HG02884 (cell line): ENCODE measurements around the gene CBFA2T3.

Experiments
- ATAC-seq: cut with Tn5 transposase; IDR thresholded peaks from one replicate; pipeline ENCODE4 v1.9.1; 2021; ENCODE audit warnings: mild to moderate bottlenecking, moderate library complexity; ENCODE audit not compliant: unreplicated experiment

Gene CBFA2T3

GRCh38 chr16:88880226-88881006 is 96.6 kb downstream of the CBFA2T3 start:
- ATAC-seq = no peak

DNA sequence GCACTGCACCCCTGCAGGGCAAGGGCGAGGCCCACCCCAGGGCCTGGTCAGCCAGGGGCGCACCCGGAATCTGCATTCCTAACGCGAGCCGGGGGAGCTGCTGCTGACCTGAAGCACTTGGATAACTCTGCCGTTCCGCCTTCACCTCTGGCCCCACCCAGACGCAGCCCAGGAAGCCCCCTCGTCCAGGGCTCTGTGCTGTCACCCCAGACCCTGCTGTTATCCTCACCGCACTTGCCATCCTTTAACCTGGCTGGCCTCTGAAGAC is 97.3 kb downstream of the CBFA2T3 start:
- no peak for ATAC-seq

DNA sequence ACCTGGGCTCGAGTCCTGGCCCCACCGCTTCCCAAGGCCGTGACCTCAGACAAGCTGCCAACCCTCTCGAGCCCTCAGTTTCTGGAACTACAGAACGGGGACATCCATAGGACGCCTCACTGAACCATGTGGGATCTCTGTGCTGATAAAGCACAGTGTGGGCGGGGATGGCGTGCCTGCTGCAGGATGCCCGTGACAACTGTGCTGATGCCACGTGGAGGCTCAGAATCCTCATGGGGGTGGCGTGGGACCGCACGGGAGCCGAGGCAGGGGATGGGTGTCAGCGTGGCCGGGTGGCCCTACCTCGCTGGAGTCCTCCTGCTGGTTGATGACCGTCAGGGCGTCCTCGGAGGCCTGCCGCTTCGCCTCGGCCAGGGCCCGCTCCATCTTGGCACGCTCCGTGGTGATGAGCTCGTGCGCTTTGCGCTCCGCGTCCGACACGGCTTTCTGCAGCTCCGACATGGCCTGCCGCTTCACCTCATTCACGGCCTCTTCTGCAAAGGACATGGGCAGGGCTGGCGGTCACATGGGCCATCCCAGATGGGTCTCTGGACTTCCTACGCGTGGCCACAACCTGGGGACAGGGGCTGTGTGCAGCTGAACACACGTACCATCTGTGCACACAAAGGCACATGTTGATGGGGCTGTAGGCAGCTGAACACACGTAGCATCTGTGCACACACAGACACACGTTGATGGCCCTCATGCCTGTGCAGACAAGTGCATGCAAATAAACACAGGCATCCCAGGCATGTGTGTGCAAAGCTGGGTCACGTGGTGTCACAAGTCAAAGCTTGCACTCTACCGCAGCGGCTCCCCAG is 97.8 kb downstream of the CBFA2T3 start:
- ATAC-seq = no peak

DNA sequence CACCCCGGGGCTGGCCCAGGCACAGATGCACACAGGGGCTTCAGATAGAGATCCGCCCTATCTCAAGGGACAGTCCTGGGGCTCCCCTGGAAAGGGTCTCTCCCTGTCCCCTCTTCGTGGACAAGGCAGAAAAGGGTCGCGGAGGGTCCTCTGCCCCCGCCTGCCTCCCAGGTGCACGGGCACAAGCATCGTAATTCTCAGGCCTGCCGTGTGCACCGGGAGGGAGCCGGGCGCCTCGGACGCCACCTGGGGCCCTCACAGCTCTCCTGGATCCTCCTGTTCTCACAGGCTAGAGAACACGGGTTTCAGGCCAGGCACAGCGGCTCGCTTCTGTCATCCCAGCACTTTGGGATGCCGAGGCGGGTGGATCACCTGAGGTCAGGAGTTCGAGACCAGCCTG is 98.7 kb downstream of the CBFA2T3 start:
- no peak for ATAC-seq

GRCh38 chr16:88877564-88878289 is 99.3 kb downstream of the CBFA2T3 start:
- no peak for ATAC-seq

GRCh38 chr16:88876942-88877526 is 100.0 kb downstream of the CBFA2T3 start:
- ATAC-seq = no peak

GRCh38 chr16:88875703-88876234 is 101.2 kb downstream of the CBFA2T3 start:
- no peak for ATAC-seq

DNA sequence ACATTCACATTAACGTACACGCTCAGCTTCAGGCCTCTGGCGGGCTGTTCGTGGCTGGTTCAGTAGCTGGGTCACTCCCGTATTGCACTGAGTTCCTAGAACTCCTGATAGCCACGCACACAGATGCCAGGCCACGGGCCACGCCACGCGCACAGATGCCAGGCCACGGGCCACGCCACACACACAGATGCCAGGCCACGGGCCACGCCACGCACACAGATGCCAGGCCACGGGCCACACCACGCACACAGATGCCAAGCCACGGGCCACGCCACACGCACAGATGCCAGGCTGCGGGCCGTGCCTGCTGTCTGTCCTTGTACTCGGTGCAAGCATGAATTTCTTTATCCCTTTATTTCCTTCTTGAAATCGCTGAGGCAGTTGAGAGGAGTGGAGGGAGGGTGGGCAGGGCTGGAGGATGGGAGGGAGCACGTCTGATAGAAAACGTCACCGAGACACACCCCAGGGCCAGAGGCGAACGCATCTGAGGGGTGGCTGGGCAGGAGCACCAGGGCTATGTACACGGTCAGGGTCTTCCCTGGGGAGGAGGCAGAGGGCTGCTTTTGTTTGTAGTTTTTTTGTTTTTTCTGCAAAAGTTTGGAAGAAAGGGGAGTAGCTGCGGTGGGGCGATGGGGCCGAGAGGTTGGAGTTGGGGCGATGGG is 101.9 kb downstream of the CBFA2T3 start:
- no peak for ATAC-seq

DNA sequence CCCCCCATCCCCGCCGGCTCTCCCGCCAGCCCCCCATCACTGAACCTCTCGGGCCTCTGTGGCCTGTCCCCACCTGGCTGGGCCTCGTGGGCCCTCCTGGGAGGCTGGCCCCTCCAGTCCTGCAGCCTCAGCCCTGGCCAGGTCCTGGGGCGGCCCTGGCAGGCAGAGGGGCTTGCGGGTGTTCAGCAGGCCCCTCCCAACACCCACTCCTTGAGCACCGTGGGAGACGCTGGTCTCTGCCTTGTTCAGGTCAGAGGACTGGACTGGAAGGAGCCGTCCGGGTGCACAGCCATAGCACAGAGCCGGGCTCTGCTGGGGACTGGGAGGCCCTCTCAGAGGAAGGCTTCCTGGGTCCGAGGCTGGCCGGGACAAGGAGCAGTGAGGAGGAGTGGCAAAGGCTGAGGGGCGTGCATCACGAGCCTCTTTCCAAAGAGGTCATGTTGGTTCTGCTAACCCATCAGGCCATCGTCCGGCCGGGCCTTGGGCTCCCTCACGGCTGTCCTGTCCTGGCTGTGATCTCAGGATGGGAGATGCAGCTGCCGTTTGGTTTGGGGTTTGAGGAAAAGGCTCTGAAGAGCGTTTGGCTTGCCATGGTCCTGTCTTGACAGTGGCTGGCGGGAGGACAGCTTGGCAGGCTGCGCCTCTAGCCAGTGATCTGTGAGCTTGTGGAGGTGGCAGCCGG is 104.2 kb downstream of the CBFA2T3 start:
- no peak for ATAC-seq

DNA sequence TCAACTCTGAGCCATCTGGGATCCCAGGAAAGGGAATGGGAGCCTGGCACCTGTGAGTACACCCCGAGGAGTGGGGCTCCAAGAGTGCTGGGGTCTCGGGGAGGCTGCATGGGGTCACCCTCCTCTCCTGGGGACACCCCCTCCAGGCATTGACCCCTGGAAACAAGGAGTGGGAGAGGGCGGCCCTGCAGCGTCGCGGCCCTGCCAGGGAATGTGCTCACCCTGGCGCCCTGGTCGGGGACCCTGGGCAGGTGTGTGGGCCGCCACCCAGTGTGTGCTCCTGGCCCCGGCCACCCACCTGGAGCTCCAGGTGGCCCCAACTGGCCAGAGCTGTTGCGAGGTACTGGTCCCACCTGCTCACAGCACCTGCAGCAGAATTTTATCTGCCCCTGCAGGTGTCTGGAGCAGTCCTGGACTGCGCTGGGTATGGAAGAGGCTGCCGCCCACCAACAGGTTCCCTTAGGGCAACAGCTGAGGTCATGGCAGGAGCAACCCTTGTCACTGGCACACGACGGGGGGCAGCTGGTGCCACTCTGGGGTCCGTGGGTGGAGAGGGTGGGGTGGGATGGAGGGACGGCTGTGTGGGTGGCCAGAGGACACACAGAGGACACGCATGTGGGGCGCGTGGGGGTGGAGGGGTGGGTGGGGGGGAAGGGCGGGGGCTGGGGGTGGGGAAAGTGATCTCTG is 105.1 kb downstream of the CBFA2T3 start:
- ATAC-seq = no peak

GRCh38 chr16:88871349-88871702 is 105.7 kb downstream of the CBFA2T3 start:
- ATAC-seq = no peak

GRCh38 chr16:88870608-88871348 is 106.2 kb downstream of the CBFA2T3 start:
- no peak for ATAC-seq

DNA sequence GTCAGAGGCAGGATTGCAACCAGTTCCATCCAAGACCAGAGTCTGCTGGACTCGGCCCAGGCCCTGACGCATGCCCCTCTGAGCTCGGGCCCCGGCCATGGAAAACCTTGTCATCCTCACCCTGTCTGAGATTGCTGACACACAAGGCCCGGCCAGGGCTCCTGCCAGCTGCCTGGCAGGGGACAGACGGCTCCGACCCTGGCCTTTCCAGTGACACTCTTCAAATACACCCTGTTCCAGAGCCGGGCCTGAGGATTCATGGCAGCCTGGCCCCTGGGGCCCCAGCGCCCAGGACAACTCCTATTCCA is 107.4 kb downstream of the CBFA2T3 start:
- ATAC-seq = no peak

DNA sequence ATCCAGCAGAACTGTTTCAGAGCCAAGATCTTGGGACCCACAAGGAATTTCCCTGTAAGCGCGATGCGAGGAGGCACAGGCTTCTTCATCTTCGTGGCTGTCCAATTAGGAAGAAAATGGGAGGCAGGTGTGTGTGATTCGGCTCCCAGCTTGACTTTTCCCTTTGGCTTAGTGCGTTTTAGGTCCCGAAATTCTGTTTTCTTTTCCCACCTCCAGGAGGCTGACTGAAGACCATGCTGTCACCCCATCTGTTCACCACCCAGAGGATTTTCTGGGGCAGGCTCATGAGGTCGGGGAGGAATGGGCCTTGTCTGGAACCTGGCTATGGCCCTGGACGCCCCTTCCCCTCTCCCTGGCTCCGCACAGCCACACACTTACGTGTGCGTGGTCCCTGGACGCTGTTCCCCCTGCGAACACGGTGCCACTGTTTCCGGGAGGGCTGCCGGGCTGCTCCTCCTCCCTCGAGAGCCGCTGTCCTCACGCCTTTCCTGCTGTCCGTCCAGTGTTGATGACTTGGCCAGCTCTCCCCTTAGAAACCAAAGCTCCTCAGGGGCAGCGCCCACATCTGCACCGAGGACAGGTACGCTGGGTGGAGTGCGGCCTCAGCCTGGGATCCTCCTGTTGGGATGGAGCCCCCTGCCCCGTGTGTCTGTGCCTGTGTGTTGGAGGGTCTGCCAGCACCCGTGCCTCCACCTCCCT is 107.9 kb downstream of the CBFA2T3 start:
- ATAC-seq = no peak

- ATAC-seq = no peak
Observed at GRCh38 chr16:88867581-88868246, 109.3 kb downstream of the CBFA2T3 start.

- ATAC-seq = no peak
Observed at GRCh38 chr16:88866151-88866920, 110.7 kb downstream of the CBFA2T3 start, which contains the start of gene PABPN1L. Gene PABPN1L (minus strand): TSS chr16:88866660. CDS start chr16:88866606, 54 bp downstream.

DNA sequence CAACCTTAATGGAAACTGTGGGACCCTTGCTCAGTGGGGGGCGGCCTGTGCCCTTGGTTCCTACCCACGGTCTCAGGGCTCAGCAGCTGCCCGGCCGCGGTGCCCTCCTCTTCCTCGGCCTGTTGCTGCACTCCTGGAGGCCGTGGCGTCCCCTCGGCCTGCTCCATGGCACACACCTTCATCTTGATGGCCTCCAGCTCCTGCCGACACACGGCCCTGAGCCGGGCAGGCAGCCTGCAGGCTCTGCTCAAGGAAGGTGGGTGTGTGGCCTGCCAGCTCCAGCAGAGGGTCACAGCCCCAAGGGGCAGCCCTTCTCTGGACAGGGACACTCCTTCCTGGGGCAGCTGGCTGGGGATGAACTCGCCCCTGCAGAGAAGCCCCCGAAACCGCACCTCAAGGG is 111.3 kb downstream of the CBFA2T3 start:
- no peak for ATAC-seq
